Progenitor cell of endocrine pancreas (in vitro differentiated cells): ENCODE measurements around the gene PPP2R2C. TPM values are rescaled to one million over a fixed set of nuclear protein-coding genes. Genes with fewer than 3 reads are reported as not detected.

Experiments used
- DNase-seq: peaks from one replicate; pipeline ENCODE4 v3.0.0; 2021; ENCODE audit warnings: low spot score; ENCODE audit not compliant: unreplicated experiment
- H3K27ac Mint-ChIP-seq: 2 replicates; pipeline ENCODE4 v1.8.0; 2021; ENCODE audit warnings: mild to moderate bottlenecking, moderate library complexity, mixed read lengths
- H3K27me3 Mint-ChIP-seq: 2 replicates; pipeline ENCODE4 v1.8.0; 2021; ENCODE audit warnings: mixed read lengths
- H3K36me3 Mint-ChIP-seq: 2 replicates; pipeline ENCODE4 v1.8.0; 2022; ENCODE audit warnings: mixed read lengths; ENCODE audit not compliant: insufficient read depth
- H3K4me1 Mint-ChIP-seq: 2 replicates; pipeline ENCODE4 v1.8.0; 2021; ENCODE audit warnings: low read depth, mixed read lengths
- H3K4me3 Mint-ChIP-seq: 2 replicates; pipeline ENCODE4 v1.8.0; 2021; ENCODE audit warnings: low read depth, mild to moderate bottlenecking, moderate library complexity, mixed read lengths
- H3K9me3 Mint-ChIP-seq: 2 replicates; pipeline ENCODE4 v1.8.0; 2021; ENCODE audit warnings: low read depth, mixed read lengths
- total RNA-seq: library from RNA; stranded (reverse); gene quantifications from 2 replicates; pipeline ENCODE4 v1.2.1, GENCODE V29; 2021
- TF ChIP-seq, protein P1 (sequence below): fragments of 200-600 bp; sonication (generic); IDR thresholded peaks from one replicate; pipeline ENCODE4 v1.5.0; 2021; ENCODE audit warnings: antibody characterized with exemption, mild to moderate bottlenecking; ENCODE audit not compliant: unreplicated experiment

PPP2R2C gene
- total RNA-seq, 1 donor from 2014 or later, result 0.19 TPM

DNA sequence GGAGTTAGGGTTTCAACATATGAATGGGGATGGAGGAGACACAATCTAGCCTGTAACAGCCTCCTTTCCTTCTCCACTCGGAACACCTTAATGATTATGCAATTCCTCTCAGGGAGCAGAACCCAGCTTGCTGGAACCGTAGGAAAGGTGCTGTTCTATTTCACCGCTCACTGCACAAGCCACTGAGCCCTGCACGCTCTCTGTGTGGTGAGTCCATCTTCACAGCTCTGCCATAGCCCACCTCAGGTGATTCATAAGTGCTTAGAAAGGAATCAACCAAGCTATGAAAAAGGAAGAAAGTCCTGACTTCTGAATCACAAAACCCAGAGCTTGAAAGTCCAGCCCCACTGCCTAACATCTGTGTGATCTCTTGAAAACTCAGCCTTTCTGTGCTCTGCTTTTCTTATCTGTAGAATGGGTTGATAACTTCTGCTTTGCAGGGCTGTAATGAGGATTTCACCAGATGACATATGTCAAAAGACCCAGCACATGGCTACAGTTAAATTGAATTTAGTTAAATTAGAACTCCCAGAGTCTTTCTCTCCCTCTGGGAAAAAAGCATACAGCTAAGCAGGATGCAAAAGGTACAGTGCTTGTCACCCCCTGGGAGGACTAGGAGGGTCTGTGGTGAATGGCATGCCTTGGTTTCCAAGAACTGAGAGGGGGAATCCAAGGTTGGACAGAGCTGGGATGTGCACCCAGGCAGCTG, 111.2 kb downstream of the PPP2R2C start:
- Mint-ChIP-seq H3K9me3 (no peaks in the 10 kb centered on the region), H3K27ac (no peak overlapping the region), H3K27me3 (peaks cover 12% of the 10 kb centered on the region), H3K4me3 (no peak overlapping the region), H3K36me3 (no peaks in the 10 kb centered on the region), H3K4me1 (no peaks in the 10 kb centered on the region)
- DNase-seq, result no peak
- TF ChIP-seq, protein P1, sequence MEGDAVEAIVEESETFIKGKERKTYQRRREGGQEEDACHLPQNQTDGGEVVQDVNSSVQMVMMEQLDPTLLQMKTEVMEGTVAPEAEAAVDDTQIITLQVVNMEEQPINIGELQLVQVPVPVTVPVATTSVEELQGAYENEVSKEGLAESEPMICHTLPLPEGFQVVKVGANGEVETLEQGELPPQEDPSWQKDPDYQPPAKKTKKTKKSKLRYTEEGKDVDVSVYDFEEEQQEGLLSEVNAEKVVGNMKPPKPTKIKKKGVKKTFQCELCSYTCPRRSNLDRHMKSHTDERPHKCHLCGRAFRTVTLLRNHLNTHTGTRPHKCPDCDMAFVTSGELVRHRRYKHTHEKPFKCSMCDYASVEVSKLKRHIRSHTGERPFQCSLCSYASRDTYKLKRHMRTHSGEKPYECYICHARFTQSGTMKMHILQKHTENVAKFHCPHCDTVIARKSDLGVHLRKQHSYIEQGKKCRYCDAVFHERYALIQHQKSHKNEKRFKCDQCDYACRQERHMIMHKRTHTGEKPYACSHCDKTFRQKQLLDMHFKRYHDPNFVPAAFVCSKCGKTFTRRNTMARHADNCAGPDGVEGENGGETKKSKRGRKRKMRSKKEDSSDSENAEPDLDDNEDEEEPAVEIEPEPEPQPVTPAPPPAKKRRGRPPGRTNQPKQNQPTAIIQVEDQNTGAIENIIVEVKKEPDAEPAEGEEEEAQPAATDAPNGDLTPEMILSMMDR, result no peak

DNA sequence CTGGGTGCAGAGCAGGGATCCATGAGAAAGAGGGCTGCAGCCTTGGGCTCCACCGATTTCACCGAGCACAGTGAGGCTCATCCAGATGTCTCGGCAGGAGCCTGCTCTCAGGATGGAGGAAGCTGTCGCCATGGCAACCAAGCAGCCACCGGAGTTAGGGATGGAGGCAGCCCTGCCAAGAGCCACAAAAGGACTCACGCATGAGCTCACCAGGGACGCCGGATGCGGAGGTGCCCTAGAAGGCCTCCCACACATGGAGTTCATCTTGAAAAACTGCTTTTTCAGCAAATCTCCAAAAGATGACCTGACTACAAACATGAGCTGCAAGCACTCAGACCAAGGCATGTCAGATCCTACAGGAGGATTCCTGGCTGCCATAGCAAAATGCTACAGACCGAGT, 112.0 kb downstream of the PPP2R2C start:
- TF ChIP-seq, protein P1, result no peak
- no peaks in the 10 kb centered on the region for H3K9me3 Mint-ChIP-seq

DNA sequence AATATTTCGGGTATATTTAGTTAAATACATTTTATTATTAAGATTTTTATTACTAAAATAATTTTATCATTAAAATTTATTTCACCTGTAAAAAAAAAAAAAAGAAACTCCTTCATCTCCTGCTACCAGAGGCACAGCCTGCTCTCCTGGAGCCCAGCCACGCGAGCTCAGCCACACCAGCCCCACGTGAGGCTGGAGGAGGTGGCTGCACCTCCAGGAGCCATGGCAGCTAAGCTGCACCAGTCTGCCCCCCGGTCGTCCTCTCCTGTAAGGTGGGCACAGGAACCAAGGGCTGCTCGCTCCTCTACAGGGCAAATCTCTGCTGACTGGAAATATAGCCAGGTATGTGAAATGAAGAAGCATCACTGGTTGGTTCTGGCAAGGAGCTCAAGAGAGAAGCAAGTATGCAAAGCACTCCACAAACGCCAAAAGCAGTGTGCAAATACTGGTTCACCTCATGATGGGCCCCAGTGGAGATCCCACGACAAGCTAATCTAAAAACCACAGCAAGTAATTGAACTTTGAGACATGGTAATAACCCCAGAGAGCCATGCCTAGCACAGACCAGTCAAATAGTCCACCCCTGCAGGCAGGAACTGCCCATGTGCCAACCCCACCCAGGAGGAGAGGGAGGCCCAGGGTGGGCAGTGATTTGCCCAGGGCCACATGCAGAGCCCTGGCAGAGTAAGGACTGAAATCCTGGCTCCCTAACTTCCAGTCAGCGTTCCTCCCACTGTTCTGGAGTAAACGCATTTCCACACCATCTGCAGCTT, 112.7 kb downstream of the PPP2R2C start:
- no peaks in the 10 kb centered on the region for H3K9me3 Mint-ChIP-seq
- H3K27me3 Mint-ChIP-seq, result peaks cover 12% of the 10 kb centered on the region
- no peak overlapping the region for H3K4me3 Mint-ChIP-seq
- peaks cover 3% of the 10 kb centered on the region for H3K4me1 Mint-ChIP-seq
- DNase-seq, result no peak
- no peak overlapping the region for H3K27ac Mint-ChIP-seq
- no peaks in the 10 kb centered on the region for H3K36me3 Mint-ChIP-seq
- TF ChIP-seq, protein P1, result no peak

More for the DNA sequence above, 112.0 kb downstream of the PPP2R2C start:
- no peak overlapping the region for H3K4me3 Mint-ChIP-seq
- H3K27ac Mint-ChIP-seq, result no peak overlapping the region
- H3K36me3 Mint-ChIP-seq, result no peaks in the 10 kb centered on the region
- DNase-seq, result no peak
- peaks cover 12% of the 10 kb centered on the region for H3K27me3 Mint-ChIP-seq
- H3K4me1 Mint-ChIP-seq, result no peaks in the 10 kb centered on the region

DNA sequence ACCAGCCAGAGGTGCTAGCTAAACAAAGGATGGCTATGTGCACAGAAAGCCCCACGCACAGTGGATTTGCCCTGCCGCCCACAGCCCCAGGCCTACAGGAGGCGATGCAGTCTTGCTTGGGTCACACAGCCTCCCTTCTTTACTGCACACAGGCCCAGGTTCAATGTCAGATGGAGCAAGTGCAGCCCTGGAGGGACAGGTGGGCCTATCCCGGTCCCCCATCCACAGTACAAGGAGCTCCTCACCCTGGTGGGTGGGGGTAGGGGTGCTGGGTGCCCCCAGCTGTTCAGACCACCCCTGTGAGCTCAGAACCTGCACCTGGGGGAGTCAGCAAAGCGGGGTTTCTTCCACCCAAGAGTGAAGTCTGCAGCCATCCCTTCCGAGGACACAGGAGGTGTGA, 114.9 kb downstream of the PPP2R2C start:
- Mint-ChIP-seq H3K27me3 (peaks cover 11% of the 10 kb centered on the region), H3K4me1 (peaks cover 4% of the 10 kb centered on the region), H3K36me3 (no peaks in the 10 kb centered on the region), H3K27ac (no peak overlapping the region), H3K4me3 (no peak overlapping the region), H3K9me3 (no peaks in the 10 kb centered on the region)
- TF ChIP-seq, protein P1, result no peak
- no peak for DNase-seq

DNA sequence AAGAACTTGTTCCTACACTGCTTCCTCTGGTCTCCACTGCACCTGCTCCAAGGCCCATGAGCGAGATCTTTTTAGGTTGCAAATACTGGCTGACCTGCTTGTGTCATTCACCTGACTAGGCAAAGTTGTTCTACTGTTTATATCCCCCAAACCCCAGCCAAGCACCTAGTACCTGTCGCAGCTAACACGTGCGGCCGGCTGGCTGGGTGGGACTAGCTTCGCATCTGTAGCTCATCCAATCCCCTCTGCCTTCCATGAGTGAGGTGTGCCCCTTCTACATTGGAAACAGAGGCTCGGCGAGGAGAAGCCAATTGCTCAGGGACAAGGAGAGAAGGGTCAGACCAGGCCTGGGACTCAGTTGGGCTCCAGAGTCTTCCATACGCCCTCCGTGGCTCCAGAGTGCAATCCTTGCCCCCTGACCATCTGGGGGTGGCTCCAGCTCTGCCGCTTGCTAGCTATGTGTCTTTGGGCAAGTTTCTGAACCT, 116.3 kb downstream of the PPP2R2C start:
- H3K27me3 Mint-ChIP-seq, result peaks cover 12% of the 10 kb centered on the region
- TF ChIP-seq, protein P1, result no peak
- DNase-seq, result no peak
- no peak overlapping the region for H3K27ac Mint-ChIP-seq
- H3K9me3 Mint-ChIP-seq, result no peaks in the 10 kb centered on the region
- H3K4me1 Mint-ChIP-seq, result peaks cover 4% of the 10 kb centered on the region
- H3K36me3 Mint-ChIP-seq, result no peaks in the 10 kb centered on the region
- no peak overlapping the region for H3K4me3 Mint-ChIP-seq
